HG02938 (cell line): ENCODE data around the gene ROS1.
A peak's percentile ranks its signal among the peaks of the same experiment; 100 is the strongest.
"Not testable (repeated sequence)": the region's sequence is repeated elsewhere in the genome, so short reads cannot be mapped to it uniquely, and the experiment has no call there.

Experiments
- ATAC-seq: cut with Tn5 transposase; IDR thresholded peaks from one replicate; pipeline ENCODE4 v1.9.1; 2021; ENCODE audit warnings: mild to moderate bottlenecking, moderate library complexity; ENCODE audit not compliant: unreplicated experiment

Gene ROS1

GRCh38 chr6:117384659-117385058, 41.1 kb downstream of the ROS1 start:
- no peak for ATAC-seq

- ATAC-seq = no peak
Measured at GRCh38 chr6:117381749-117382148, 44.0 kb downstream of the ROS1 start.

DNA sequence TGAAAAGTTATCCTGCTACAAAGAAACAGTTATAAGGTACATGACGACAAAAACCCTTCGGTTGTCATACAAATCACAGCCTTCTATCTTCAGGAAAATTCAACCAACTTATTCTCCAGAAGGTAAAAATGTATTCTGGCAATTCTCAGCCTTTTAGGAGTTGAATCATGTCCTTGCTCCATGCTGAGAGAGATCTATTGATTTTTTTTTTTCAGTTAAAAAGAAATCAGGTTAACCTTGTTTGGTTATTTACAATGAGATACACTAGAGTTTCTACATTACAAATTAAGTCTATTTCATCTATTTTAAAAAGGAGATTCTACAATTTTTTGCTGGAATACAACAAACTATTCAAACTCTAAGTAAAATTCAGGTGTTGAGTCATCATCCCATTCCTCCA, 45.4 kb downstream of the ROS1 start:
- ATAC-seq = no peak

GRCh38 chr6:117375446-117375845, 50.3 kb downstream of the ROS1 start:
- ATAC-seq = no peak

DNA sequence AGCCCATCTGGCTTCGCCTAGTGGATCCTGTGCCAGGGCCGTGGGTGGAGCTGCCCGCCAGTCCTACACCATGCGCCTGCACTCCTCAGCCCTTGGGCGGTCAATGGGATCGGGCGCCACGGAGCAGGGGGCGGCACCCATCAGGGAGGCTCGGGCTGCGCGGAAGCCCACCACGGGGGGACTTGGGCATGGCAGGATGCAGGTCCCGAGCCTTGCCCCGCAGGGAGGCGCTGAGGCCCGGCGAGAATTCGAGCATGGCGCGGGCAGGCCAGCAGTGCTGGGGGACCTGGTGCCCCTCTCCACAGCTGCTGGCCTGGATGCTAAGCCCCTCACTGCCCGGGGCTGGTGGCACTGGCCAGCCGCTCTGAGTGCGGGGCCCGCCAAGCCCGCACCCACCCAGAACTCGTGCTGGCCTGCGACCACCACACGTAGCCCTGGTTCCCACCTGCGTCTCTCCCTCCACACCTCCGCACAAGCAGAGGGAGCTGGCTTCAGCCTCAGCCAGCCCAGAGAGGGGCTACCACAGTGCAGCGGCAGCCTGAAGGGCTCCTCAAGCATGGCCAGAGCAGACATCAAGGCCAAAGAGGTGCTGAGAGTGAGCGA, 52.4 kb downstream of the ROS1 start:
- no peak for ATAC-seq

GRCh38 chr6:117372289-117372688, 53.5 kb downstream of the ROS1 start:
- ATAC-seq = not testable (repeated sequence)

- no peak for ATAC-seq
Measured at GRCh38 chr6:117371492-117371891, 54.2 kb downstream of the ROS1 start.

DNA sequence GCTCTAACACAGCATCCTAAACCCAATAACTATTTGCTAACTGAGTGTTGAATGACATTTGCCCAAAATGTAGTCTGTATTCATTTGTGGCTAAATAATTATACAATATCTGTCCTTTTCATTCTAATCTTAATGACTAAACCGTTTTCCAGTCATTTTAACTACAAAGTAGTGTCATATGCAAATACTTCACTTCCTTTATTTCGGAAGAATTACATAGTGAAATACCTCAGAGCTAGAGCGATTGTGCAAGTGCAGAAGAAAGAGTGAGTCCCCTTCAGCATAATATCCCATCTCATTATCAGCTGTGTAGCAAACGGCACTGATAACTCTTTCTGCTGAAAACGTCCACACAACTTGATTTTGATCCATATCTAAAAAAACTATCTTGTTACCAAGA, 66.2 kb downstream of the ROS1 start:
- no peak for ATAC-seq

DNA sequence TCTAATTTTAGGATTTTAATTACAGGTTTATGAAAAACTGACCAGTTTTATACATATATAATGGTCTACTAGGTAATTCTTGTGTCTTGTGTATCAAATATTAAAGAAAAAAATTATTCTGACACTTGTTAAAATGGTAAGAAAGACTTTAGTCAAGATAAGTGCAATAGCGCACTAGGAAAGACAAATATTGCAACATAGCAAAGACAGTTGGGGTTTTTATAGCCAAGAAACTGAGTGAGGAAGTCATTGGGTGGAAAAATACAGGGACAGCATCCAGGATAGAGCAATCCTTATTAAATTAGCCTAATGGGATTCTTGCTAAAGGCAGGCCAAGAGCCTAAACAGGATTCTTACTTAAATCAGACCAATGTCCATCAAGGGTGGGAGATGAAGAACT, 71.1 kb downstream of the ROS1 start:
- no peak for ATAC-seq

DNA sequence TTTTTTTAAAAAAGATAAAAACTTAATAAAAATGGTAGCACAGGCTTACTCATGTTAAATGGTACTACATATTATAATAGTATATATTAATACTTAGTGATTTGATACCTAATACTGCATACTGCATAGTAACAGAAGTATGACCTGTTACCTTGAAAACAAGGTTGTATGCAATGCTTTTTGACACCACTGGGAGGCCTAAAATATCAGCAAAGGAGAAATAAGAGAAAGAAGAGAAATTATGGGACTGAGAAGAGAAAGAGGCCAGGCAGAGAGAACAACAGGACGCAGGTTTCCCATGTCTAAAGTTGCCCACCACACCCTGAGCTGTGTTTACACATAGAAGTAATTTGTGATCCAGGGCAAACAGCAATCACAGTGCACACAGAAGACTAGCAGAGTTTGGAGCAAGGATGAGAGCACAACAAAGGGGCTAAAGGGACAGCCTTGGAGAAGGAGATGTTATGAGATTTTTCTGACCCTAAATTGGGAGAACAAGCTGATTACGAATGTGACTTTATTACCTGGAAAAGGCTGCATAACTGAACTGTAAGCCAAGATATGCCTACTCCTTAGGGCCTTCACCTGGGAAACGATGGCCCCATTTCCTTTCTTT, 73.2 kb downstream of the ROS1 start:
- ATAC-seq = peak; percentile 85

DNA sequence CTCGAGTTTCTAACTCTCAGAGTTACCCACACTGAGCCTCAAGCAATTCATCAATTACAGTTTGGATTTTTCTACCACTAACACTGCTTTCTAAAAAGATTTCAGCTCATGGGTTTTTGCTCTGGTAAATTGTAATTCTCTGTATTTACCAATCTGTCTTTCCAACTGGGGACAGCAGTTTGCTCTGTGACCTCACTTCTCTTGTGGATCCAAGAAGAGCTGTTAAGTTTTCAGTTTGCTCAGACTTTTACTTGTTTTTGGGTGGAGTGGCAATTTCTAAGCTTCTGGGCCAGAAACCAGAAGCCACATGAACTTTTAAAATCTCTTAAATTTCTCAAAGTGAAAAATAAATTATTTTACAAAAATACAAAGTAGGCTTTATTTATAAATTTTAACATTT, 74.2 kb downstream of the ROS1 start:
- ATAC-seq = no peak

GRCh38 chr6:117346142-117346930, 79.4 kb downstream of the ROS1 start:
- ATAC-seq = no peak

- ATAC-seq = no peak
Measured at GRCh38 chr6:117345292-117345610, 80.5 kb downstream of the ROS1 start.

DNA sequence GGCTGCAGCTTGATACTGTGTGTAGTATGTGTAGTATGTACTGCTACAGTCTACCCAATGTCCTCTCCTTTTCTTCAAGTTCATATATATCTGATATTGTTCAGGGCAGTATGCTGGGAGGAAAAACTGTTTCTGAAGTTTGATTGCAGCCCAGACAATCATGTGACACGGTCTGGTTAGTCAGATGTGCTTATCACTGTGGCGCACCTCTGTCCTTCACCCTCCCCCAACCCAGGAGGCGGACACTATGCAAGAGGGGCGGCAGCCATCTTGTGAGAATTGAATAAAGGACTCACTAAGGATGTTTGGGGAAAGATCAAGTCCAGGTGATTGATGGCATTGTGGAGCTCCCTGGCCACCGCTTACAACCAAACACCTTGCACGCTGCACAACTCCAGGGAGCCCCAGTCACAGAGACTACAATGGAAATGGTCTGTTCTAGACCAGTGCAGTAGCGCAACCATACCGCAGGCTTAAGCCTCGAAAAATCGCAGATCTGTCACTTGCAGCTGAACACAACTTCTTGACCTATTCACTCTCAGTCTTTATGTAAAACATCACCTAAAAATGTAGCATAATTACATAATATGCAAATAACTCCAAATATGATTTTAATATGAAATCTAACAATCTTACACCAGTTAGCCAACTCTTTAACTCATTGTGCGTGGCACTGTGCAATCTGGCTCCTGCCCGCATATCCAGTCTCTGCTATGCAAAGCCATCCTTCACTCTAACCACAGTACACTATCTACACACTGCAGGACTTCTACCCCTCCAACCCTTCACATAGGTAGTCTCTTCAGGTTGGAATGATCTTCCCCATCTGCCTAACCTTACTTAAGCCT, 81.1 kb downstream of the ROS1 start:
- ATAC-seq = no peak

GRCh38 chr6:117338567-117338966, 87.2 kb downstream of the ROS1 start:
- no peak for ATAC-seq

- ATAC-seq = no peak
Measured at GRCh38 chr6:117329926-117330325, 95.8 kb downstream of the ROS1 start.

GRCh38 chr6:117328500-117328899, 97.2 kb downstream of the ROS1 start:
- no peak for ATAC-seq

GRCh38 chr6:117328005-117328389, 97.7 kb downstream of the ROS1 start:
- no peak for ATAC-seq

DNA sequence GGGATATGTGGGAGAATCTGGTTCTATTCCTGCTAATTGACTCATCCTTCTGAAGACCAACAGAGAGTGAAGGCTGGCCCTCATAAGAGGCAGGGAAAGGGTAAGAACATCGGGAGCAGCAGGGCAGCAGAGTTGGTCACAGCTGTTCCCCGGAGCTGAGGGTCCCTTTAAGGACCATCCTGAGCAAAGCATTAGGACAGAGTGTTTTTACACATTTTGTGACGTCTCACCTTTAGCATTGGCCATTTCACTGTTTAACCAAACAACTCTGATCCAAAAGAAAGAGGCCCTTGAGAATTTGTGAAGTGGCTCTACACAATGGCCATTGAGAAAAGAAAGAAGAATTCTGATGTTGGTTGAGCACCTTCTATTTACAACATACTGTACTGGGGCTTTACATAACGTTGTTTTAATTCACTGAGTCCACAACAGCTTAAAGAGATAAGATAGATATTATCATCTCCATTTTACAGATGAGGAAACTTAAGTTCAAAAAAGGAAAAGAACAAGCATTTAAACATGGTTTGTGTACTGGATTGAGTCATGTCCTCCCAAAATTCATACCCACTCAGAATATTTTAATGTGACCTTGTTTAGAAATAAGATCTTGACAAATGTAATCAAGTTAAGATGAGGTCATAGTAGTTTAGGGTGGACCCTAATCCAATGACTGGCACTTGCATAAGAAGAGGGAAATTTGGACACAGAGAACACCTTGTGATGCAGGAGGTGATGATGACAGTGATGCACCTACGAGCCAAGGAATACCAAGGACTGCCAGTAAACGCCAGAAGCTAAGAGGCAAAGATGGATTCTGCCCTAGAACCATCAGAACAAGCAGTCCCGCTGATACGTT, 98.4 kb downstream of the ROS1 start:
- no peak for ATAC-seq

DNA sequence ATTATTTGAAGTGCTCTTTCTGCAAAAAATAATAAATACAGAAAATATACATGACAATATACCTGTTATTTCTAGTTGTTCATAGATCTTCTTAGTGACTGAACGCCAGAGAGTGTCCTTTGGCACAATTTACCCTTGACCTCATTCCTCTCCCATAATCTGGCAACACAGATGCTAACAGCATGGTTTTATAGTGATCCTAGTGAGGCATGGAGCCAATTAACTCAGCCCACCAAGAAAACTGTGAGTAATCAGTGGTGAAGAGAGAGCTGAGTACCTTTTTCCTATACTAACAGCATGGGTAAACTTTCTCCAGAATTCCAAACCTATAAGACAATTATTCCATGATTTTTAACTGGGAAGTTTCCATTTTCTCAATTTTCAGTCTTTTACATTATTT, 99.3 kb downstream of the ROS1 start:
- no peak for ATAC-seq

GRCh38 chr6:117317261-117317660, 108.5 kb downstream of the ROS1 start:
- ATAC-seq = no peak
